ENCODE measurements around the gene MBD3.

- TF ChIP-seq EZH2 (IDR thresholded peaks at IDR 0.05; ENCODE audit: low read length) (no peak), CTCF (optimal IDR thresholded peaks at IDR 0.05 in 1 of 3, IDR thresholded peaks at IDR 0.05 in 1 of 3, conservative IDR thresholded peaks at IDR 0.05 in 1 of 3; ENCODE audit: extremely low read depth in 1 of 3, insufficient read depth in 2 of 3, low read length in 3 of 3) (no peak)
These were observed 40.7 kb upstream of the MBD3 start for GRCh38 chr19:1633269-1633826.
